ENCODE measurements around the gene BCDIN3D. TPM values are rescaled to one million over a fixed set of nuclear protein-coding genes. Genes with fewer than 3 reads are reported as not detected.
"Not testable (repeated sequence)": the region's sequence is repeated elsewhere in the genome, so short reads cannot be mapped to it uniquely, and the experiment has no call there.

Gene BCDIN3D
- total RNA-seq, 2 experiments from 2014 or later, result 2.4 to 4.1 TPM

GRCh38 chr12:49873361-49873934 lies 30.5 kb upstream of the BCDIN3D start:
- intact Hi-C loops (cut with micrococcal nuclease), result no loop called here
- Mint-ChIP-seq H3K27me3 (ENCODE audit: low read depth) (no peaks in the 10 kb centered on the region), H3K4me3 (no peak overlapping the region), H3K27ac (no peak overlapping the region), H3K36me3 (ENCODE audit: low read depth) (no peaks in the 10 kb centered on the region), H3K9me3 (peaks cover 8% of the 10 kb centered on the region), H3K4me1 (ENCODE audit: low read depth) (no peaks in the 10 kb centered on the region)
- CTCF ChIA-PET, result interaction anchor here (1.1 kb wide), 1 partner anchor 72 kb away, joined by 3 read pairs; no protein-coding TSS in a partner anchor
- DNase-seq, result no peak

GRCh38 chr12:49872781-49873181 lies 29.9 kb upstream of the BCDIN3D start:
- Mint-ChIP-seq H3K36me3 (ENCODE audit: low read depth) (no peaks in the 10 kb centered on the region), H3K27me3 (ENCODE audit: low read depth) (no peaks in the 10 kb centered on the region), H3K4me3 (no peak overlapping the region), H3K27ac (no peak overlapping the region), H3K4me1 (ENCODE audit: low read depth) (no peaks in the 10 kb centered on the region), H3K9me3 (peaks cover 1% of the 10 kb centered on the region)
- DNase-seq, result no peak
- CTCF ChIA-PET, result interaction anchor here (1.1 kb wide), 1 partner anchor 73 kb away, joined by 3 read pairs; no protein-coding TSS in a partner anchor
- intact Hi-C loops (cut with micrococcal nuclease), result no loop called here

- H3K27ac Mint-ChIP-seq, result no peak overlapping the region
- H3K36me3 Mint-ChIP-seq (ENCODE audit: low read depth), result no peaks in the 10 kb centered on the region
- CTCF ChIA-PET, result no interaction called here
- no peak overlapping the region for H3K4me3 Mint-ChIP-seq
- no peak for DNase-seq
- no peaks in the 10 kb centered on the region for H3K27me3 Mint-ChIP-seq (ENCODE audit: low read depth)
- H3K4me1 Mint-ChIP-seq (ENCODE audit: low read depth), result no peaks in the 10 kb centered on the region
- H3K9me3 Mint-ChIP-seq, result no peaks in the 10 kb centered on the region
- intact Hi-C loops (cut with micrococcal nuclease), result no loop called here
Observed at GRCh38 chr12:49872381-49872780, 29.5 kb upstream of the BCDIN3D start.

GRCh38 chr12:49871811-49872251 lies 28.9 kb upstream of the BCDIN3D start:
- CTCF ChIA-PET, result interaction anchor here (1.3 kb wide), 2 partner anchors 94 to 199 kb away, joined by 5 to 6 read pairs; no protein-coding TSS in a partner anchor
- H3K27me3 Mint-ChIP-seq (ENCODE audit: low read depth); H3K27ac Mint-ChIP-seq: not testable (repeated sequence)

GRCh38 chr12:49871263-49871561 lies 28.3 kb upstream of the BCDIN3D start:
- Mint-ChIP-seq H3K36me3 (ENCODE audit: low read depth) (no peaks in the 10 kb centered on the region), H3K4me1 (ENCODE audit: low read depth) (no peaks in the 10 kb centered on the region), H3K9me3 (no peaks in the 10 kb centered on the region), H3K4me3 (no peak overlapping the region), H3K27ac (no peak overlapping the region), H3K27me3 (ENCODE audit: low read depth) (no peaks in the 10 kb centered on the region)
- CTCF ChIA-PET, result interaction anchor here (0.5 to 1.3 kb wide), 4 partner anchors 48 to 199 kb away, joined by 4 to 6 read pairs (median 4); no protein-coding TSS in a partner anchor
- intact Hi-C loops (cut with micrococcal nuclease), result no loop called here
- no peak for DNase-seq

More at GRCh38 chr12:49871811-49872251, 28.9 kb upstream of the BCDIN3D start:
- intact Hi-C loops (cut with micrococcal nuclease); H3K4me1 Mint-ChIP-seq (ENCODE audit: low read depth); H3K9me3 Mint-ChIP-seq; H3K4me3 Mint-ChIP-seq; DNase-seq; H3K36me3 Mint-ChIP-seq (ENCODE audit: low read depth): not testable (repeated sequence)

- no peak for DNase-seq
- CTCF ChIA-PET, result interaction anchor here (0.5 to 5.8 kb wide), 7 partner anchors 48 to 221 kb away, joined by 3 to 44 read pairs (median 4); no protein-coding TSS in a partner anchor
- Mint-ChIP-seq H3K27me3 (ENCODE audit: low read depth) (no peaks in the 10 kb centered on the region), H3K9me3 (no peaks in the 10 kb centered on the region), H3K4me3 (no peak overlapping the region), H3K27ac (no peak overlapping the region), H3K4me1 (ENCODE audit: low read depth) (no peaks in the 10 kb centered on the region), H3K36me3 (ENCODE audit: low read depth) (no peaks in the 10 kb centered on the region)
- intact Hi-C loops (cut with micrococcal nuclease), result no loop called here
Observed at GRCh38 chr12:49870501-49871262, 27.8 kb upstream of the BCDIN3D start.

- Mint-ChIP-seq H3K27ac (no peak overlapping the region), H3K4me3 (no peak overlapping the region), H3K9me3 (no peaks in the 10 kb centered on the region), H3K4me1 (ENCODE audit: low read depth) (no peaks in the 10 kb centered on the region), H3K36me3 (ENCODE audit: low read depth) (no peaks in the 10 kb centered on the region), H3K27me3 (ENCODE audit: low read depth) (no peaks in the 10 kb centered on the region)
- intact Hi-C loops (cut with micrococcal nuclease), result no loop called here
- no peak for DNase-seq
- CTCF ChIA-PET, result interaction anchor here (0.7 to 5.8 kb wide), 6 partner anchors 13 to 221 kb away, joined by 3 to 44 read pairs (median 3); no protein-coding TSS in a partner anchor
Observed at GRCh38 chr12:49869816-49870500, 27.1 kb upstream of the BCDIN3D start.

- no peak overlapping the region for H3K27ac Mint-ChIP-seq
- no peaks in the 10 kb centered on the region for H3K27me3 Mint-ChIP-seq (ENCODE audit: low read depth)
- intact Hi-C loops (cut with micrococcal nuclease), result no loop called here
- no peak overlapping the region for H3K4me3 Mint-ChIP-seq
- no peak for DNase-seq
- H3K9me3 Mint-ChIP-seq, result no peaks in the 10 kb centered on the region
- H3K4me1 Mint-ChIP-seq (ENCODE audit: low read depth), result no peaks in the 10 kb centered on the region
- CTCF ChIA-PET, result interaction anchor here (0.7 to 5.8 kb wide), 8 partner anchors 12 to 423 kb away, joined by 3 to 44 read pairs (median 3); no protein-coding TSS in a partner anchor
- H3K36me3 Mint-ChIP-seq (ENCODE audit: low read depth), result no peaks in the 10 kb centered on the region
Observed at GRCh38 chr12:49868952-49869815, 26.3 kb upstream of the BCDIN3D start.

- no peaks in the 10 kb centered on the region for H3K4me1 Mint-ChIP-seq (ENCODE audit: low read depth)
- intact Hi-C loops (cut with micrococcal nuclease), result no loop called here
- H3K27ac Mint-ChIP-seq, result no peak overlapping the region
- no peak overlapping the region for H3K4me3 Mint-ChIP-seq
- H3K36me3 Mint-ChIP-seq (ENCODE audit: low read depth), result no peaks in the 10 kb centered on the region
- CTCF ChIA-PET, result interaction anchor here (0.6 to 5.8 kb wide), 16 partner anchors 12 to 424 kb away, joined by 3 to 44 read pairs (median 6); no protein-coding TSS in a partner anchor
- no peaks in the 10 kb centered on the region for H3K27me3 Mint-ChIP-seq (ENCODE audit: low read depth)
- no peak for DNase-seq
- H3K9me3 Mint-ChIP-seq, result no peaks in the 10 kb centered on the region
Observed at GRCh38 chr12:49868449-49868848, 25.5 kb upstream of the BCDIN3D start.

GRCh38 chr12:49867570-49868341 lies 24.9 kb upstream of the BCDIN3D start:
- Mint-ChIP-seq H3K9me3 (no peaks in the 10 kb centered on the region), H3K27me3 (ENCODE audit: low read depth) (no peaks in the 10 kb centered on the region), H3K4me1 (ENCODE audit: low read depth) (no peaks in the 10 kb centered on the region), H3K4me3 (no peak overlapping the region), H3K36me3 (ENCODE audit: low read depth) (no peaks in the 10 kb centered on the region), H3K27ac (no peak overlapping the region)
- no peak for DNase-seq
- CTCF ChIA-PET, result interaction anchor here (0.6 to 5.8 kb wide), 33 partner anchors 9 to 229 kb away, joined by 3 to 44 read pairs (median 5); partner anchors contain the start of gene BCDIN3D
- intact Hi-C loops (cut with micrococcal nuclease), result loop anchor here (1.0 to 2.0 kb wide), 3 partner anchors 77 to 189 kb away; no protein-coding TSS in a partner anchor

All from activated naive CD4-positive, alpha-beta T cell treated with anti-CD3 and anti-CD28 coated beads for 36 hours (primary cell).